ENCODE data around the gene SERPINF2.
"Not testable (repeated sequence)": the region's sequence is repeated elsewhere in the genome, so short reads cannot be mapped to it uniquely, and the experiment has no call there.

SERPINF2 gene

GRCh38 chr17:1764705-1765104 is 22.0 kb downstream of the SERPINF2 start:
- not testable (repeated sequence) for DNase-seq

GRCh38 chr17:1765576-1765975 is 22.9 kb downstream of the SERPINF2 start:
- DNase-seq: no peak

GRCh38 chr17:1766382-1767135 is 23.9 kb downstream of the SERPINF2 start:
- no peak for DNase-seq

- DNase-seq: no peak
Observed at GRCh38 chr17:1767358-1767757, 24.7 kb downstream of the SERPINF2 start.

GRCh38 chr17:1769822-1770477 is 27.3 kb downstream of the SERPINF2 start:
- DNase-seq: no peak

GRCh38 chr17:1773000-1773695 is 30.5 kb downstream of the SERPINF2 start:
- peak; percentile 61 for DNase-seq

- no peak for DNase-seq
Observed at GRCh38 chr17:1773696-1774181, 31.1 kb downstream of the SERPINF2 start.

- DNase-seq: no peak
Observed at GRCh38 chr17:1774390-1775176, 31.9 kb downstream of the SERPINF2 start.

GRCh38 chr17:1776328-1776727 is 33.7 kb downstream of the SERPINF2 start:
- DNase-seq: no peak

- DNase-seq: no peak
Observed at GRCh38 chr17:1776857-1777256, 34.2 kb downstream of the SERPINF2 start.

GRCh38 chr17:1779571-1780131 is 37.0 kb downstream of the SERPINF2 start:
- no peak for DNase-seq

GRCh38 chr17:1782171-1782567 is 39.5 kb downstream of the SERPINF2 start:
- no peak for DNase-seq

GRCh38 chr17:1783271-1783670 is 40.6 kb downstream of the SERPINF2 start:
- DNase-seq: peak; percentile 63

GRCh38 chr17:1783834-1784611 is 41.4 kb downstream of the SERPINF2 start:
- DNase-seq: peak; percentile 80

GRCh38 chr17:1785930-1786329 is 43.3 kb downstream of the SERPINF2 start:
- DNase-seq: no peak

GRCh38 chr17:1786708-1787107 is 44.0 kb downstream of the SERPINF2 start:
- no peak for DNase-seq

- peak; percentile 51 for DNase-seq
Observed at GRCh38 chr17:1787301-1787902, 44.7 kb downstream of the SERPINF2 start.

GRCh38 chr17:1789936-1790335 is 47.3 kb downstream of the SERPINF2 start:
- DNase-seq: peak; percentile 16

GRCh38 chr17:1792495-1793446 is 50.1 kb downstream of the SERPINF2 start:
- DNase-seq: no peak

GRCh38 chr17:1793447-1793806 is 50.8 kb downstream of the SERPINF2 start:
- DNase-seq: no peak
